H1 (cell line): ENCODE results near the gene HMCN1.

Experiments
- CTCF ChIP-seq, 3 experiments: IDR thresholded peaks; 1 replicate in 2 of 3; 2 replicates in 1 of 3; pipeline versions ENCODE4 v1.5.1 to v1.6.1; 2011; ENCODE audit warnings: low read length in 3 of 3, mild to moderate bottlenecking in 3 of 3, inconsistent platforms in 2 of 3, low read depth in 1 of 3, moderate library complexity in 1 of 3; ENCODE audit not compliant: insufficient read depth in 1 of 3; ENCODE audit errors: control extremely low read depth in 1 of 3
- POLR2AphosphoS5 ChIP-seq: IDR thresholded peaks from 2 replicates; pipeline ENCODE4 v1.6.1; 2011; ENCODE audit warnings: low read depth, low read length

- TF ChIP-seq CTCF (IDR thresholded peaks at IDR 0.05; ENCODE audit: control extremely low read depth in 1 of 3, insufficient read depth in 1 of 3, low read depth in 1 of 3, low read length in 3 of 3) (no peak), POLR2AphosphoS5 (no peak)
Measured at GRCh38 chr1:185846672-185847444, 112.7 kb downstream of the HMCN1 start.
